Keratinocyte (primary cell): ENCODE measurements around the gene NID2. TPM values are rescaled to one million over a fixed set of nuclear protein-coding genes. Genes with fewer than 3 reads are reported as not detected.

Experiments used
- DNase-seq: peaks from one replicate; pipeline ENCODE4 v3.0.0-alpha.2; 2011; ENCODE audit warnings: low read depth, missing footprints, low spot score
- FAIRE-seq: peaks from 2 replicates; lab custom pipeline; 2011; peaks lifted over from hg19 to GRCh38; lab: Jason Lieb, UNC
- H2AFZ ChIP-seq: 2 replicates; pipeline ENCODE4 v1.6.0; 2012; ENCODE audit warnings: low read length, control low read depth, inconsistent platforms; ENCODE audit not compliant: control insufficient read depth
- H3K27ac ChIP-seq: 2 replicates; pipeline ENCODE4 v1.5.1; 2011; ENCODE audit warnings: low read length; ENCODE audit not compliant: control insufficient read depth, insufficient read depth
- H3K27me3 ChIP-seq: 3 replicates; pipeline ENCODE4 v1.6.0; 2011; ENCODE audit warnings: low read length; ENCODE audit not compliant: control insufficient read depth, insufficient read depth; ENCODE audit errors: extremely low read depth
- H3K36me3 ChIP-seq, 2 experiments: 2 replicates in 1 of 2; 3 replicates in 1 of 2; pipeline ENCODE4 v1.5.1; 2011; ENCODE audit warnings: low read length in 2 of 2, mild to moderate bottlenecking in 1 of 2; ENCODE audit not compliant: control insufficient read depth in 2 of 2, insufficient read depth in 2 of 2; ENCODE audit errors: extremely low read depth in 1 of 2
- H3K4me1 ChIP-seq: 3 replicates; pipeline ENCODE4 v1.5.1; 2011; ENCODE audit warnings: low read length; ENCODE audit not compliant: control insufficient read depth, insufficient read depth; ENCODE audit errors: extremely low read depth
- H3K4me2 ChIP-seq: 3 replicates; pipeline ENCODE4 v1.6.0; 2011; ENCODE audit warnings: low read depth, low read length; ENCODE audit not compliant: control insufficient read depth, insufficient read depth; ENCODE audit errors: extremely low read depth
- H3K4me3 ChIP-seq, 3 experiments: fragments of 200-600 bp in 1 of 3; sonication (generic) in 1 of 3; 2 replicates in 2 of 3; 3 replicates in 1 of 3; pipeline ENCODE4 v1.5.1; 2011 to 2016; ENCODE audit warnings: low read length in 3 of 3, mild to moderate bottlenecking in 3 of 3, control low read depth in 2 of 3, inconsistent platforms in 1 of 3, low read depth in 1 of 3, mixed read lengths in 1 of 3, mixed run types in 1 of 3, moderate library complexity in 1 of 3; ENCODE audit not compliant: control insufficient read depth in 2 of 3, insufficient read depth in 2 of 3; ENCODE audit errors: extremely low read depth in 1 of 3
- H3K79me2 ChIP-seq: 2 replicates; pipeline ENCODE4 v1.6.0; 2012; ENCODE audit warnings: low read length; ENCODE audit not compliant: control insufficient read depth, insufficient read depth
- H3K9ac ChIP-seq: 3 replicates; pipeline ENCODE4 v1.6.0; 2011; ENCODE audit warnings: low read length; ENCODE audit not compliant: control insufficient read depth, insufficient read depth; ENCODE audit errors: extremely low read depth
- H3K9me1 ChIP-seq: 3 replicates; pipeline ENCODE4 v1.6.0; 2011; ENCODE audit warnings: low read length; ENCODE audit not compliant: control insufficient read depth, insufficient read depth; ENCODE audit errors: extremely low read depth
- H3K9me3 ChIP-seq: 2 replicates; pipeline ENCODE4 v1.5.1; 2012; ENCODE audit warnings: low read depth, low read length; ENCODE audit not compliant: control insufficient read depth
- H4K20me1 ChIP-seq: 3 replicates; pipeline ENCODE4 v1.6.0; 2011; ENCODE audit warnings: low read length; ENCODE audit not compliant: control insufficient read depth, insufficient read depth; ENCODE audit errors: extremely low read depth
- EZH2 ChIP-seq: IDR thresholded peaks from one replicate; pipeline ENCODE4 v1.6.1; 2012; ENCODE audit warnings: inconsistent platforms, mild to moderate bottlenecking, low read length, moderate library complexity
- dilution Hi-C: fragments of 300-500 bp; cut with MboI; formaldehyde crosslinking; loops from one replicate; pipeline ENCODE4 v1.7.0; 2020; ENCODE audit warnings: low sequenced_read_pairs; ENCODE audit not compliant: extremely low pct_ligation_motif_present
- polyA plus RNA-seq, 5 experiments: library from polyadenylated mRNA; depleted of rRNA in 3 of 5; stranded (reverse) in 3 of 5; stranded (forward) in 1 of 5; unstranded in 1 of 5; fragments of >200 nt; gene quantifications; 1 replicate in 1 of 5; 2 replicates in 3 of 5; 3 replicates in 1 of 5; pipeline versions ENCODE4 v1.2.1 to v1.2.3, GENCODE V29; 2011 to 2012; ENCODE audit warnings: missing spikeins in 2 of 5, low read depth in 1 of 5, low replicate concordance in 1 of 5
- TF ChIP-seq, protein P1 (sequence below), 3 experiments: IDR thresholded peaks in 1 of 3; conservative IDR thresholded peaks in 1 of 3; optimal IDR thresholded peaks in 1 of 3; 2 replicates in 2 of 3; 3 replicates in 1 of 3; pipeline versions ENCODE3 to v1.5.1; 2011; ENCODE audit warnings: low read length in 3 of 3, mild to moderate bottlenecking in 3 of 3, moderate library complexity in 2 of 3, control low read depth in 1 of 3, inconsistent platforms in 1 of 3; ENCODE audit not compliant: insufficient read depth in 2 of 3; ENCODE audit errors: extremely low read depth in 1 of 3

The NID2 gene
- polyA plus RNA-seq, 1 donor (not counting 4 experiments of a cell fraction or from before 2014, with no cell fraction given): 1.7 TPM

GRCh38 chr14:52040598-52040997 is 28.3 kb downstream of the NID2 start:
- FAIRE-seq: no peak
- TF ChIP-seq, protein P1, sequence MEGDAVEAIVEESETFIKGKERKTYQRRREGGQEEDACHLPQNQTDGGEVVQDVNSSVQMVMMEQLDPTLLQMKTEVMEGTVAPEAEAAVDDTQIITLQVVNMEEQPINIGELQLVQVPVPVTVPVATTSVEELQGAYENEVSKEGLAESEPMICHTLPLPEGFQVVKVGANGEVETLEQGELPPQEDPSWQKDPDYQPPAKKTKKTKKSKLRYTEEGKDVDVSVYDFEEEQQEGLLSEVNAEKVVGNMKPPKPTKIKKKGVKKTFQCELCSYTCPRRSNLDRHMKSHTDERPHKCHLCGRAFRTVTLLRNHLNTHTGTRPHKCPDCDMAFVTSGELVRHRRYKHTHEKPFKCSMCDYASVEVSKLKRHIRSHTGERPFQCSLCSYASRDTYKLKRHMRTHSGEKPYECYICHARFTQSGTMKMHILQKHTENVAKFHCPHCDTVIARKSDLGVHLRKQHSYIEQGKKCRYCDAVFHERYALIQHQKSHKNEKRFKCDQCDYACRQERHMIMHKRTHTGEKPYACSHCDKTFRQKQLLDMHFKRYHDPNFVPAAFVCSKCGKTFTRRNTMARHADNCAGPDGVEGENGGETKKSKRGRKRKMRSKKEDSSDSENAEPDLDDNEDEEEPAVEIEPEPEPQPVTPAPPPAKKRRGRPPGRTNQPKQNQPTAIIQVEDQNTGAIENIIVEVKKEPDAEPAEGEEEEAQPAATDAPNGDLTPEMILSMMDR (optimal IDR thresholded peaks at IDR 0.05 in 1 of 3, IDR thresholded peaks at IDR 0.05 in 1 of 3, conservative IDR thresholded peaks at IDR 0.05 in 1 of 3; ENCODE audit: extremely low read depth in 1 of 3, insufficient read depth in 2 of 3, low read length in 3 of 3): no peak

GRCh38 chr14:52039124-52039815 is 29.6 kb downstream of the NID2 start:
- DNase-seq (no peak), FAIRE-seq (no peak)
- H3K4me1 ChIP-seq: no peaks in the 10 kb centered on the region
- H3K4me3 ChIP-seq: no peak overlapping the region
- TF ChIP-seq, protein P1 (optimal IDR thresholded peaks at IDR 0.05 in 1 of 3, IDR thresholded peaks at IDR 0.05 in 1 of 3, conservative IDR thresholded peaks at IDR 0.05 in 1 of 3; ENCODE audit: extremely low read depth in 1 of 3, insufficient read depth in 2 of 3, low read length in 3 of 3): no peak
- no peak for TF ChIP-seq EZH2
- dilution Hi-C loops: no loop called here
- no peaks in the 10 kb centered on the region for H4K20me1 ChIP-seq
- H3K27me3 ChIP-seq: peaks cover 3% of the 10 kb centered on the region
- no peak overlapping the region for H2AFZ ChIP-seq
- no peak overlapping the region for H3K27ac ChIP-seq
- no peaks in the 10 kb centered on the region for H3K79me2 ChIP-seq
- no peaks in the 10 kb centered on the region for H3K9me1 ChIP-seq
- no peaks in the 10 kb centered on the region for H3K36me3 ChIP-seq
- H3K9ac ChIP-seq: no peak overlapping the region
- H3K4me2 ChIP-seq: no peak overlapping the region
- H3K9me3 ChIP-seq: no peaks in the 10 kb centered on the region

More at GRCh38 chr14:52040598-52040997, 28.3 kb downstream of the NID2 start:
- Histone ChIP-seq H4K20me1 (no peaks in the 10 kb centered on the region), H3K36me3 (no peaks in the 10 kb centered on the region), H3K9me1 (no peaks in the 10 kb centered on the region), H2AFZ (no peak overlapping the region), H3K4me1 (peaks cover 6% of the 10 kb centered on the region), H3K9me3 (no peaks in the 10 kb centered on the region), H3K27me3 (peaks cover 3% of the 10 kb centered on the region), H3K4me3 (no peak overlapping the region), H3K27ac (no peak overlapping the region), H3K79me2 (no peaks in the 10 kb centered on the region), H3K9ac (no peak overlapping the region), H3K4me2 (no peak overlapping the region)
- dilution Hi-C loops: no loop called here
- DNase-seq: no peak
